Brain microvascular endothelial cell (primary cell): ENCODE results near the gene HYLS1.

Experiments
- DNase-seq: peaks from one replicate; pipeline ENCODE4 v3.0.0-alpha.2; 2020
- H3K27ac ChIP-seq: fragments of 250-450 bp; sonication (Bioruptor Pico); 2 replicates; pipeline ENCODE4 v1.5.1; 2020; ENCODE audit warnings: mild to moderate bottlenecking, moderate library complexity
- H3K27me3 ChIP-seq: fragments of 250-450 bp; sonication (Bioruptor Pico); replicated peaks from 2 replicates; pipeline ENCODE4 v1.5.1; 2020; ENCODE audit warnings: mild to moderate bottlenecking
- H3K36me3 ChIP-seq: fragments of 250-450 bp; sonication (Bioruptor Pico); replicated peaks from 2 replicates; pipeline ENCODE4 v1.5.1; 2020; ENCODE audit warnings: mild to moderate bottlenecking
- H3K4me3 ChIP-seq: 2 replicates; pipeline ENCODE4 v1.5.1; 2011; ENCODE audit warnings: low read depth, mild to moderate bottlenecking, control low read depth, low read length, moderate library complexity
- CTCF ChIP-seq: IDR thresholded peaks from 2 replicates; pipeline ENCODE4 v1.5.1; 2011; ENCODE audit warnings: low read depth, mild to moderate bottlenecking, moderate library complexity, low read length, control low read depth, inconsistent platforms; ENCODE audit errors: missing control alignments
- in situ Hi-C: cut with HindIII; loops from 2 replicates; pipeline ENCODE4 v1.10.0; 2017; ENCODE audit warnings: low sequenced_read_pairs, low pct_ligation_motif_present

The HYLS1 gene

GRCh38 chr11:125947419-125948277, 60.2 kb downstream of the HYLS1 start:
- Histone ChIP-seq H3K4me3 (no peak overlapping the region), H3K27ac (no peak overlapping the region), H3K36me3 (no peaks in the 10 kb centered on the region), H3K27me3 (no peaks in the 10 kb centered on the region)
- TF ChIP-seq CTCF, result no peak
- DNase-seq, result no peak
- in situ Hi-C loops, result loop anchor here (25.0 kb wide), 1 partner anchor 240 kb away; no protein-coding TSS in a partner anchor

DNA sequence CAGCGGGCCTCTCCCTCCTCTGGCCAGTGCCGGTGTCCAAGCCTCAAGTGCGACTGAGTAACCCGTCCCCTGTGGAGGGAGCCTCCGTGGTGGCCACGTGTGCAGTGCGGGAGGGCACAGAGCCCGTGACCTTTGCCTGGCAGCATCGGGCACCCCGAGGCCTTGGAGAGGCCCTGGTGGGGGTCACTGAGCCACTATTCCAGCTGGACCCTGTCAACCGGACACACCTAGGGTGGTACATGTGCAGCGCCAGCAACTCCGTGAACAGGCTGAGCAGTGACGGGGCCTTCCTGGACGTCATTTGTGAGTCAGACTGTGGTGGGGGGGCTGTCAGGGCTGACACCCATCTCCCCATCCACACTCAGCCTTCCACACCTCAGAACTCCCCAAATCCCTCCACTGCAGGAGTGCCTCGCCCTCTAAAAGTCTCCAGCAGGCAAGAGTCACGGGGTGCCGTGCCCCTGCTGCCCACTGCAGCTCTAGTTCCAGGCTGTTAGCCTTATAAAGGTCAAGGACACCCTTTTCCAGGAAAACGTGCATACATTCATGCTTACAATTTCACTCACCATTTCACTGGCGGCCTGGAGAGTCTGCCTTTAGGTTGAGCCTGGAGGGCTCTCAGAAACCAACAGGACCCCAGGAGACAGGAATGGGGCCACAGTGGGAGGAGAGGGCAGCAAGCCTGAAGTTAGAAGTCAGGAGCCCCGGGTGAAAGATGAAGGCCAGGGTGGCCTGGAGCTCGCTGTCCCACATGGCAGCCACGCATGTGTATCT, 61.0 kb downstream of the HYLS1 start:
- H3K4me3 ChIP-seq, result no peak overlapping the region
- no peak overlapping the region for H3K27ac ChIP-seq
- TF ChIP-seq CTCF, result no peak
- H3K27me3 ChIP-seq, result no peaks in the 10 kb centered on the region
- DNase-seq, result no peak
- in situ Hi-C loops, result loop anchor here (25.0 kb wide), 1 partner anchor 239 kb away; no protein-coding TSS in a partner anchor
- no peaks in the 10 kb centered on the region for H3K36me3 ChIP-seq

DNA sequence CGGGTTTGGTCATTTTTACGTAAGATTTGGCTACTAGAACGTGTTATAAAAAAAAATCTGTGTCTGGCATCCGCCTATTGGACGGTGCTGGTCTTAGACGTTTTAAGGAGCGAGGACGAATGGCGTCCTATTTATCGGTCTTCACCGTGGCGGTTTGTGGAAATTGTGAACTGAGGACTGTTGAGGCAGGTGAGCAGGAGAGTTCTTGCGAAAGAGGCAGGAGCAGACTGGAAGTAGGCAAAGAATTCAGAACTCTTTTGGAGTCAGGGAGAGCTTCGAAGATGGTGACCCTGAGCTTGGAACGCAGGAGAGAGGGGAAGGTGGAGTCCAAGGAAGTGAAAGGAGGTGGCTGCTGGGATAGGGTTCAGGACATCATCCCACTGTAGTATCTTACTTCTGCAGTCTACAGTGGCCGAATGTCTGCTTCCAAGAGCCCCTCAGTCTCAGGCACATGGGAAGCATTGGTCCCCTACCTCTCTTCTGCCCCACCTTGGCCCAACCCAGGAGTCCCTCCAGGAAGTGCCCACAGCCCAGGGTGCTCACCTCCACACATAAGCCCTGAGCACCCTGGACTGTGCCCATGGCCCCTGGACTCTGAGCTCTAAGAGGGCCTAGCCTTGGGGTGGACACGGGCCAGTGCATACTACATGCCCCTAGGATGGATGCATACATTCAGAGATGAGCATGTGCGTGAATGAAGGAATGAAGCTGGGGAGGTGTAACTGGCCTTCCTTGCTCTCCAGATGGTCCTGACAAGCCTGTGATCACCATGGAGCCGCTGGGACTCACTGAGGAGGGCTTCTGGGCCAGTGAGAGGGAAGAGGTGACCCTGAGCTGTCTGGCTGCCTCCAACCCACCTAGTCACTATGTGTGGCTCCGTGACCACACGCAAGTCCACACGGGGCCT, 62.1 kb downstream of the HYLS1 start:
- no peak overlapping the region for H3K4me3 ChIP-seq
- no peak for TF ChIP-seq CTCF
- H3K36me3 ChIP-seq, result no peaks in the 10 kb centered on the region
- no peak overlapping the region for H3K27ac ChIP-seq
- in situ Hi-C loops, result loop anchor here (25.0 kb wide), 1 partner anchor 238 kb away; no protein-coding TSS in a partner anchor
- no peaks in the 10 kb centered on the region for H3K27me3 ChIP-seq
- no peak for DNase-seq

DNA sequence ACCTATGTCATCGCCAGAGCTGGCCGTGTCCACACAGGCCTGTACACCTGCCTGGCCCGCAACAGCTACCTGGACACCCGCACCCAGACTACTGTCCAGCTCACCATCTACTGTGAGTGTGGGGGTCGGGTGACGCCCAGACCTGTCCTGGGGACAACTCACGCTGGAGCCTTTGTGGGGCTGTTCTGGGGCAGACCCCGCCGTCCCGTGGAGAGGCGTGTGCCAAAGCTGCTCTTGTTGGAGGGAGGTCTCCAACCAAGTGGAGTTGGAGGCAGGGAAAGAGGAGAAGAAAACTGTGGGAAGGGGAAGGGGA, 62.7 kb downstream of the HYLS1 start:
- H3K27me3 ChIP-seq, result no peaks in the 10 kb centered on the region
- TF ChIP-seq CTCF, result no peak
- no peak overlapping the region for H3K4me3 ChIP-seq
- no peak for DNase-seq
- in situ Hi-C loops, result no loop called here
- H3K36me3 ChIP-seq, result no peaks in the 10 kb centered on the region
- no peak overlapping the region for H3K27ac ChIP-seq
